Purkinje cell (primary cell): Measurements from ENCODE around the gene SESN2. TPM values are rescaled to one million over a fixed set of nuclear protein-coding genes. Genes with fewer than 3 reads are reported as not detected.

ENCODE experiments used
- polyA plus RNA-seq: library from polyadenylated mRNA; unstranded; fragments of >200 nt; fragmentation: Nextera tagmentation; gene quantifications from 2 replicates; pipeline ENCODE4 v1.2.1, GENCODE V29; 2014

Gene SESN2, protein sequence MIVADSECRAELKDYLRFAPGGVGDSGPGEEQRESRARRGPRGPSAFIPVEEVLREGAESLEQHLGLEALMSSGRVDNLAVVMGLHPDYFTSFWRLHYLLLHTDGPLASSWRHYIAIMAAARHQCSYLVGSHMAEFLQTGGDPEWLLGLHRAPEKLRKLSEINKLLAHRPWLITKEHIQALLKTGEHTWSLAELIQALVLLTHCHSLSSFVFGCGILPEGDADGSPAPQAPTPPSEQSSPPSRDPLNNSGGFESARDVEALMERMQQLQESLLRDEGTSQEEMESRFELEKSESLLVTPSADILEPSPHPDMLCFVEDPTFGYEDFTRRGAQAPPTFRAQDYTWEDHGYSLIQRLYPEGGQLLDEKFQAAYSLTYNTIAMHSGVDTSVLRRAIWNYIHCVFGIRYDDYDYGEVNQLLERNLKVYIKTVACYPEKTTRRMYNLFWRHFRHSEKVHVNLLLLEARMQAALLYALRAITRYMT
- polyA plus RNA-seq: 0.11 and 1.7 TPM in 2 replicates

DNA sequence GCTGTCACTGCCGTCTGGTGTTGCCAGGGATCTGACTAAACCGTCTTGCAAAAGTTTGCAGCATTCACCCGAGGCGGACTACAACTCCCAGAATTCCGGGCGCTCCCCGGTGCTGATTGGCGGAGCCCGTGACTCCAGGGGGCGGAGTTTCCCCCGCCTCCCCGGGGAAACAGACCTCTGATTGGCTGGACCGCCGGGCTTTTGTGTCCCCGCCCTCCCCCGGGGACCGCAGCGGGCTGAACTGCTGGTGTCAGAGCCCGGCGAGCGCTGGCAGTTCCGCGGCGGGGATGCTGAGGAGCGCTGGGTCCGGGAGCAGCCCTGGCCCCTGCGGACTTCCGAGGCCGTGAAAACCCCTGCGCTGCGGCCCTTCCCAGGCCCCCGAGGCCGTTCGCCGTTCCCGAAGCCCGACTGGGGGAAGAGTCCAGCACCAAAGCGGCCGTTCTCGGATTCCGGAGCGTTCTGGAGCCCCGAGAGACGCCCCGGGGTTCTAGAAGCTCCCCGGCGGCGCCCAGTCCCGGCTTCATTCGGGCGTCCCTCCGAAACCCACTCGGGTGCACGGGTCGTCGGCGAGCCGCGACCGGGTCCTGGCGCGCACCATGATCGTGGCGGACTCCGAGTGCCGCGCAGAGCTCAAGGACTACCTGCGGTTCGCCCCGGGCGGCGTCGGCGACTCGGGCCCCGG, at the start of gene SESN2:
Gene SESN2 (plus strand): TSS at position 267 of the 682 bp plus-strand sequence. CDS start 330 bp downstream, at position 597.

DNA sequence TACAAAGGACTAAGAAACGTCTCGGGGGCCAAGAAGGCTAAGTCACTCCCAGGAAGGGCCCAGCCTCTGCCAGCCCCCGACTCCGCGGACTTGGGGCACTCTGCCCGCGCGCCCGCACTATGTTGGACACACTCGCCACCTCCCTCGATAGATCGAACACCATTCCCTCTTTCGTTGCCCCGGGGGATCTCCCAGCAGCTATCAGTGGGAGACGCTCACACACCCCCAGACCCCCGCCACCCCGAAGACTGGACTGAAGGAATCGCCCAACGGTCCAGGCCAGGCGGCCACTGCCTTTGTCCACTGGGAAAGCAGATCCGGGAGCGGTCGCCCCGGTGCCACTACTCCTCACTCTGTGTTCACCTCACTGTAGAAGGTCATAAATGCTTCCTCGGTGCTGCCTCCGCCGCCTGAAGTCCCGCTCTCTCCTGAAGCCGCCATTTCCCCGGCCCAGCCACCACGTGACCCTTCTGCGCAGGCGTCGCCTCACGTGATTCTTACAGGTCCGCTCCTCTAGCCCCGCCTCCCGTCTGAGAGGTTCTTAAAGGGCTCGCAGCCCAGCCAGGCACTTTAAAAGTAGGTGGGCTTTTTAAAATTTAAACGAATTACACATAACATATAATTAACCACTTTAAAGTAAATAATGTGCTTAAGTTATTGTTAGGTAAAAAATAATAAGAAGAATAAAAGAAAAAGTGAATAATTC, 26.6 kb upstream of the SESN2 start, which contains the start of gene DNAJC8:
Gene DNAJC8 (minus strand): TSS at position 472 of the 706 bp plus-strand sequence. CDS start 31 bp downstream, at position 441.

DNA sequence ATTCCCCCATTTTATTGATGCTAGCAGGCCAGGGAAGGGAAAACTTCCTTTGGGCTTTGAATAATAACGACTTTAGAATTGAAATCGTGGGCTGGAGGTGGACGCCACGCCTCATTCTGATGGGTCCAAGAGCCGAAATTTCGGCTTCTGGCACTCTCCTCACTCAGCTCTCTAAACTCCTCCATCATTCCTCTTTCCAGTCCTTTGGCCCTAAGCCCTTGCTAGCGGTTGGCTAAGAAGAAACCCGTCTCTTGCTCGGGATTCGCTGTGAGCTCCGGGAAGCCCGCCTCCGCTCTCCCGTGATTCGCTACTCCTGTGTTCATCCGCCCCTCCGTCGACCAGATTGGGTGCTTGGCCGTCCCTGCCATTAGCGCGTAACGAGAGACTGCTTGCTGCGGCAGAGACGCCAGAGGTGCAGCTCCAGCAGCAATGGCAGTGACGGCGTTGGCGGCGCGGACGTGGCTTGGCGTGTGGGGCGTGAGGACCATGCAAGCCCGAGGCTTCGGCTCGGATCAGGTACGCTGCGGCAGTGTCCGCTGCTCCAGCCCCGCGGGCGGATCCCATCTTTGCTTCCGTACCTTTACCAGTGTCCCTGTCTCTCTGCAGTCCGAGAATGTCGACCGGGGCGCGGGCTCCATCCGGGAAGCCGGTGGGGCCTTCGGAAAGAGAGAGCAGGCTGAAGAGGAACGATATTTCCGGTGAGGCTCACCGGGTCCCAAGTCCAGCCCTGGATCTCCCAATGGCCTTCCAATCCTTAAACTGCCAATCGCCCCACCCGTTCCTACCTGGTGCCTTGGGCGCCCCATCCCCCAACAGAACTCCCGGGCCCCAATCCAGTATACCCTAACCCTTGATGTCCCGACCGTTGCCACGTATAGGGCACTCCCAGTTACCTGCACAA, 23.3 kb upstream of the SESN2 start, which contains the start of gene ATP5IF1:
Gene ATP5IF1 (plus strand): TSS at position 370 of the 901 bp plus-strand sequence. CDS start 60 bp downstream, at position 430.

Other genes with a start within 250 kb of the SESN2 start
- 14.8 and 15.8 TPM in 2 replicates for gene EYA3, start 170.9 kb upstream of the SESN2 start, polyA plus RNA-seq
- not detected in 2 replicates for gene PTAFR, start 82.8 kb upstream of the SESN2 start, polyA plus RNA-seq
- gene DNAJC8, start 26.5 kb upstream of the SESN2 start, polyA plus RNA-seq: 142 TPM in 2 replicates
- gene ATP5IF1, start 23.4 kb upstream of the SESN2 start, polyA plus RNA-seq: 1,382 and 1,693 TPM in 2 replicates
- gene MED18, start 69.5 kb downstream of the SESN2 start, polyA plus RNA-seq: 1.5 and 2.9 TPM in 2 replicates
- 6.3 and 8.7 TPM in 2 replicates for gene PHACTR4, start 110.2 kb downstream of the SESN2 start, polyA plus RNA-seq
- 0.98 and 2.3 TPM in 2 replicates for gene RCC1, start 246.5 kb downstream of the SESN2 start, polyA plus RNA-seq